Stimulated activated CD8-positive, alpha-beta memory T cell treated with anti-CD3 and anti-CD28 coated beads, Interleukin-2, amount 100 ng/mL, for 1 hour (primary cell): ENCODE measurements around the gene TMC7.
A peak's percentile ranks its signal among the peaks of the same experiment; 100 is the strongest.

Experiments used
- DNase-seq, 2 donors: peaks; one replicate each; pipeline ENCODE4 v3.0.0-alpha.2; 2020; ENCODE audit warnings: low read depth in 2 of 2

The TMC7 gene

GRCh38 chr16:19029980-19030379, 46.2 kb downstream of the TMC7 start:
- DNase-seq, result no peak

GRCh38 chr16:19031738-19032137, 48.0 kb downstream of the TMC7 start:
- DNase-seq, result no peak

- no peak for DNase-seq
These were observed 50.0 kb downstream of the TMC7 start for GRCh38 chr16:19033761-19034160.

GRCh38 chr16:19040400-19040799, 56.7 kb downstream of the TMC7 start:
- DNase-seq, result no peak

GRCh38 chr16:19044769-19045168, 61.0 kb downstream of the TMC7 start:
- DNase-seq, result no peak

GRCh38 chr16:19046062-19046461, 62.3 kb downstream of the TMC7 start:
- no peak for DNase-seq

GRCh38 chr16:19062706-19063105, 79.0 kb downstream of the TMC7 start:
- no peak for DNase-seq

- DNase-seq, result no peak
These were observed 83.2 kb downstream of the TMC7 start for GRCh38 chr16:19066988-19067348.

GRCh38 chr16:19067349-19068236, 83.9 kb downstream of the TMC7 start, which contains the start of gene COQ7:
TSS of gene COQ7 (plus strand) at chr16:19067614. CDS start at chr16:19067665, 51 bp downstream.
- peak; percentile 92 to 97 for DNase-seq

- no peak for DNase-seq
These were observed 84.6 kb downstream of the TMC7 start for GRCh38 chr16:19068237-19068815.

- DNase-seq, result no peak
These were observed 88.4 kb downstream of the TMC7 start for GRCh38 chr16:19071811-19072777.

GRCh38 chr16:19073344-19073743, 89.6 kb downstream of the TMC7 start:
- DNase-seq, result no peak

GRCh38 chr16:19073863-19074262, 90.1 kb downstream of the TMC7 start:
- no peak for DNase-seq

- no peak for DNase-seq
These were observed 91.8 kb downstream of the TMC7 start for GRCh38 chr16:19075511-19075910.

GRCh38 chr16:19077879-19078278, 94.1 kb downstream of the TMC7 start:
- no peak for DNase-seq

- DNase-seq, result no peak
These were observed 99.9 kb downstream of the TMC7 start for GRCh38 chr16:19083670-19084069.

GRCh38 chr16:19084139-19084538, 100.4 kb downstream of the TMC7 start:
- no peak for DNase-seq

- DNase-seq, result no peak
These were observed 101.1 kb downstream of the TMC7 start for GRCh38 chr16:19084879-19085278.

- DNase-seq, result no peak
These were observed 102.0 kb downstream of the TMC7 start for GRCh38 chr16:19085679-19086200.

GRCh38 chr16:19086322-19087199, 102.8 kb downstream of the TMC7 start:
- DNase-seq, result peak; percentile 61 to 63
